Liver (tissue), 9 donors: ENCODE measurements around the gene PLD6. TPM values are rescaled to one million over a fixed set of nuclear protein-coding genes. Genes with fewer than 3 reads are reported as not detected.

Experiments
- DNase-seq: peaks from one replicate; pipeline ENCODE4 v3.0.0-alpha.2; 2017; ENCODE audit warnings: low spot score
- H3K27ac ChIP-seq, 2 donors: one replicate each; pipeline ENCODE4 v1.7.0; 2013; ENCODE audit warnings: inconsistent platforms in 2 of 2, low read length in 2 of 2, control low read depth in 1 of 2, low read depth in 1 of 2, mild to moderate bottlenecking in 1 of 2
- H3K27me3 ChIP-seq, 4 donors: one replicate each; pipeline versions ENCODE4 v1.6.1 to v1.7.0; 2013; ENCODE audit warnings: low read length in 3 of 4, inconsistent platforms in 1 of 4, mild to moderate bottlenecking in 1 of 4, moderate library complexity in 1 of 4; ENCODE audit not compliant: control insufficient read depth in 4 of 4, insufficient read depth in 4 of 4
- H3K36me3 ChIP-seq, 4 donors: one replicate each; pipeline versions ENCODE4 v1.6.1 to v1.7.0; 2013; ENCODE audit warnings: low read length in 3 of 4, mild to moderate bottlenecking in 3 of 4, low read depth in 1 of 4, moderate library complexity in 1 of 4; ENCODE audit not compliant: control insufficient read depth in 4 of 4, insufficient read depth in 3 of 4
- H3K4me1 ChIP-seq, 4 donors: one replicate each; pipeline versions ENCODE4 v1.6.1 to v1.7.0; 2013; ENCODE audit warnings: low read length in 3 of 4, mild to moderate bottlenecking in 3 of 4, moderate library complexity in 1 of 4; ENCODE audit not compliant: control insufficient read depth in 4 of 4, insufficient read depth in 4 of 4
- H3K4me3 ChIP-seq, 3 donors: one replicate each; pipeline versions ENCODE4 v1.6.1 to v1.7.0; 2013; ENCODE audit warnings: low read length in 3 of 3, control low read depth in 1 of 3, low read depth in 1 of 3, mild to moderate bottlenecking in 1 of 3
- H3K9ac ChIP-seq, 2 donors: one replicate each; pipeline ENCODE4 v1.7.0; 2013; ENCODE audit warnings: low read length in 2 of 2, mild to moderate bottlenecking in 2 of 2, moderate library complexity in 2 of 2, control low read depth in 1 of 2, low read depth in 1 of 2
- H3K9me3 ChIP-seq, 4 donors: one replicate each; pipeline versions ENCODE4 v1.6.1 to v1.7.0; 2013; ENCODE audit warnings: low read length in 3 of 4; ENCODE audit not compliant: control insufficient read depth in 4 of 4
- ATF3 ChIP-seq: IDR thresholded peaks from 2 replicates; pipeline ENCODE4 v1.6.1; 2016; ENCODE audit warnings: antibody characterized with exemption
- CTCF ChIP-seq: fragments of 150-350 bp; IDR thresholded peaks from 2 replicates; pipeline ENCODE4 v1.5.1; 2017; ENCODE audit warnings: improper control_type of control experiment, low read depth, low read length; ENCODE audit not compliant: missing input control
- EGR1 ChIP-seq, 2 donors: IDR thresholded peaks; 2 replicates each; pipeline ENCODE4 v1.6.1; 2016 to 2018; ENCODE audit warnings: antibody characterized with exemption in 2 of 2, low read depth in 2 of 2
- FOXA1 ChIP-seq: IDR thresholded peaks from 2 replicates; pipeline ENCODE4 v1.6.1; 2016; ENCODE audit warnings: antibody characterized with exemption
- FOXA2 ChIP-seq: IDR thresholded peaks from 2 replicates; pipeline ENCODE4 v1.6.1; 2016; ENCODE audit warnings: antibody characterized with exemption
- GABPA ChIP-seq, 2 donors: IDR thresholded peaks in 1 of 2; conservative IDR thresholded peaks in 1 of 2; 2 replicates each; pipeline ENCODE4 v1.6.1; 2016; ENCODE audit warnings: antibody characterized with exemption in 2 of 2, mild to moderate bottlenecking in 1 of 2, moderate library complexity in 1 of 2
- HNF4A ChIP-seq, 2 donors: conservative IDR thresholded peaks; 2 replicates each; pipeline ENCODE4 v1.6.1; 2016; ENCODE audit warnings: antibody characterized with exemption in 2 of 2, mild to moderate bottlenecking in 2 of 2
- HNF4G ChIP-seq: IDR thresholded peaks from 2 replicates; pipeline ENCODE4 v1.6.1; 2016; ENCODE audit warnings: antibody characterized with exemption
- JUND ChIP-seq, 2 donors: IDR thresholded peaks; 2 replicates each; pipeline ENCODE4 v1.6.1; 2016; ENCODE audit warnings: antibody characterized with exemption in 2 of 2
- MAX ChIP-seq: IDR thresholded peaks from 2 replicates; pipeline ENCODE4 v1.6.1; 2016; ENCODE audit warnings: antibody characterized with exemption
- NR2F2 ChIP-seq: IDR thresholded peaks from 2 replicates; pipeline ENCODE4 v1.6.1; 2016; ENCODE audit warnings: antibody characterized with exemption
- RAD21 ChIP-seq, 2 donors: IDR thresholded peaks; 2 replicates each; pipeline ENCODE4 v1.6.1; 2016; ENCODE audit warnings: antibody characterized with exemption in 2 of 2, mild to moderate bottlenecking in 2 of 2
- REST ChIP-seq: IDR thresholded peaks from 2 replicates; pipeline ENCODE4 v1.6.1; 2016; ENCODE audit warnings: antibody characterized with exemption, mild to moderate bottlenecking
- RXRA ChIP-seq, 2 donors: IDR thresholded peaks; 2 replicates each; pipeline ENCODE4 v1.6.1; 2017 to 2018; ENCODE audit warnings: antibody characterized with exemption in 2 of 2, mild to moderate bottlenecking in 1 of 2
- SP1 ChIP-seq: IDR thresholded peaks from 2 replicates; pipeline ENCODE4 v1.6.1; 2018; ENCODE audit warnings: antibody characterized with exemption, mild to moderate bottlenecking
- TAF1 ChIP-seq: conservative IDR thresholded peaks from 2 replicates; pipeline ENCODE4 v1.6.1; 2016; ENCODE audit warnings: antibody characterized with exemption, mild to moderate bottlenecking
- YY1 ChIP-seq: IDR thresholded peaks from 2 replicates; pipeline ENCODE4 v1.6.1; 2016; ENCODE audit warnings: antibody characterized with exemption, mild to moderate bottlenecking
- ZBTB33 ChIP-seq: IDR thresholded peaks from 2 replicates; pipeline ENCODE4 v1.6.1; 2016; ENCODE audit warnings: antibody characterized with exemption
- WGBS: extraction: QIAGEN DNeasy Blood & Tissue Kit; methylation state at CpG from one replicate; pipeline ENCODE4 v1.1.7; 2013; 5-methylcytosine and 5-hydroxymethylcytosine counted together
- polyA plus RNA-seq, 2 donors: library from polyadenylated mRNA; stranded (reverse) in 1 of 2; unstranded in 1 of 2; fragments of 200-250 nt in 1 of 2; fragments of >200 nt in 1 of 2; fragmentation: Nextera tagmentation in 1 of 2; extraction: Ambion mirVana in 1 of 2; gene quantifications; one replicate each; pipeline versions ENCODE4 v1.2.1 to v1.2.3, GENCODE V29; 2013 to 2015
- total RNA-seq, 2 donors: library from RNA; depleted of rRNA; stranded (reverse); fragments of >200 nt; gene quantifications; one replicate each; pipeline ENCODE4 v1.2.3, GENCODE V29; 2014
- donor health status: healthy.
- donor health status: healthy.
- donor health status: healthy.
- donor health status: healthy.
- donor health status: healthy.

The PLD6 gene
- total and polyA plus RNA-seq, 4 donors: 1.2 to 2.3 (median 1.5) TPM

GRCh38 chr17:17156107-17156506 lies 50.0 kb downstream of the PLD6 start:
- Histone ChIP-seq H3K4me1 (peaks cover 7 to 35% (median 27%) of the 10 kb centered on the region in 4 donors), H3K36me3 (peaks cover 16 to 57% (median 20%) of the 10 kb centered on the region in 4 donors), H3K27ac (peak overlapping the region in 1 of 2 donors; percentile 37), H3K9me3 (no peaks in the 10 kb centered on the region), H3K4me3 (no peak overlapping the region), H3K27me3 (no peaks in the 10 kb centered on the region), H3K9ac (no peak overlapping the region)
- DNase-seq: no peak
- TF ChIP-seq HNF4G (no peak), FOXA1 (no peak), REST (no peak), EGR1 (IDR thresholded peaks at IDR 0.05; ENCODE audit: low read depth in 2 of 2) (no peak), ATF3 (no peak)
- WGBS: 88% methylated on average over 4 of the region's 4 CpGs

- no peak for DNase-seq
- WGBS: 43% methylated on average over 3 of the region's 3 CpGs
- Histone ChIP-seq H3K27ac (peak overlapping the region in 1 of 2 donors; percentile 37), H3K27me3 (no peaks in the 10 kb centered on the region), H3K4me3 (no peak overlapping the region), H3K4me1 (peaks cover 7 to 36% (median 27%) of the 10 kb centered on the region in 4 donors), H3K9me3 (no peaks in the 10 kb centered on the region), H3K36me3 (peaks cover 16 to 52% (median 20%) of the 10 kb centered on the region in 4 donors), H3K9ac (no peak overlapping the region)
- TF ChIP-seq NR2F2 (peak; percentile 47), JUND (IDR thresholded peaks at IDR 0.05) (peak in 1 of 2 donors; percentile 49), EGR1 (IDR thresholded peaks at IDR 0.05; ENCODE audit: low read depth in 2 of 2) (no peak), REST (no peak), YY1 (no peak), FOXA1 (no peak), GABPA (IDR thresholded peaks at IDR 0.05 in 1 of 2, conservative IDR thresholded peaks at IDR 0.05 in 1 of 2) (no peak), TAF1 (no peak), SP1 (no peak), HNF4G (no peak), RAD21 (IDR thresholded peaks at IDR 0.05) (peak; percentile 63 to 72), ZBTB33 (no peak), HNF4A (conservative IDR thresholded peaks at IDR 0.05) (peak; percentile 55 to 70), MAX (no peak), CTCF (no peak), RXRA (IDR thresholded peaks at IDR 0.05) (peak; percentile 69 to 84), FOXA2 (peak; percentile 49), ATF3 (no peak)
Observed at GRCh38 chr17:17155568-17155967, 50.6 kb downstream of the PLD6 start.
